ENCODE results near the gene SLC16A7. TPM values are rescaled to one million over a fixed set of nuclear protein-coding genes. Genes with fewer than 3 reads are reported as not detected.

The SLC16A7 gene
- total RNA-seq, 1 donor from 2014 or later = 10.0 TPM

DNA sequence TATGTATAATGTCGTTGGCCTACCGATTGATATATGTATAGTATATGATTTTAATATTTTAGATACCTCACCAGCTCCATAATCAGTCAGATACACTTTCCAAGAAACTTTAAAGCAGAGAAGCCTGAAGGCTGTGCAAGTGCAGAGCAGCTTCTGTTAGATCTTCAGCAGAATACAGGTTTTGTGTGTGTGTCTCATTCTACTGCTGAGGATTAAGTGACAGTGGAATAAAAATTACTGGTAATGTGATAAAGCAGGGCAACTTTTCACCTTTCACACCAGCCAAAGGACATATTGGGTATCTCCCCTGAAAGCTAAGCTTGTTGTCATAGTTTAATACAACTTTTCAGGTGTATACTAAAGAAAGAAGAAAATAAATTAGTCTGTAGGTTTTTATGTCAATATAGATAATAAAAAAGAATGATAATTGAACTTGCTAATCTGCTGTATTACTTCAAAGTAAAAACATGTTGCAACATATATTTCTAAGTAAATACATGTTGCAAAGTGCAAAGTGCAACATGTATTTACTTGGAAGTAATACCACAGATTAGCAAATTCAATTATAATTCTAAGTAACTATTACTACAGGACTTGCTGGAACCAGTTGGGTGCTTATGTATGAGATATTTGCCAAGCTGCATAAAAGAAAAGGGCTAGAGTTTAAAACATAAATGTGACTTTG, 128.3 kb downstream of the SLC16A7 start:
- TF ChIP-seq, protein P1, sequence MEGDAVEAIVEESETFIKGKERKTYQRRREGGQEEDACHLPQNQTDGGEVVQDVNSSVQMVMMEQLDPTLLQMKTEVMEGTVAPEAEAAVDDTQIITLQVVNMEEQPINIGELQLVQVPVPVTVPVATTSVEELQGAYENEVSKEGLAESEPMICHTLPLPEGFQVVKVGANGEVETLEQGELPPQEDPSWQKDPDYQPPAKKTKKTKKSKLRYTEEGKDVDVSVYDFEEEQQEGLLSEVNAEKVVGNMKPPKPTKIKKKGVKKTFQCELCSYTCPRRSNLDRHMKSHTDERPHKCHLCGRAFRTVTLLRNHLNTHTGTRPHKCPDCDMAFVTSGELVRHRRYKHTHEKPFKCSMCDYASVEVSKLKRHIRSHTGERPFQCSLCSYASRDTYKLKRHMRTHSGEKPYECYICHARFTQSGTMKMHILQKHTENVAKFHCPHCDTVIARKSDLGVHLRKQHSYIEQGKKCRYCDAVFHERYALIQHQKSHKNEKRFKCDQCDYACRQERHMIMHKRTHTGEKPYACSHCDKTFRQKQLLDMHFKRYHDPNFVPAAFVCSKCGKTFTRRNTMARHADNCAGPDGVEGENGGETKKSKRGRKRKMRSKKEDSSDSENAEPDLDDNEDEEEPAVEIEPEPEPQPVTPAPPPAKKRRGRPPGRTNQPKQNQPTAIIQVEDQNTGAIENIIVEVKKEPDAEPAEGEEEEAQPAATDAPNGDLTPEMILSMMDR (IDR thresholded peaks at IDR 0.05; ENCODE audit: insufficient read depth, low read length, severe bottlenecking) = no peak
- H3K4me3 ChIP-seq (ENCODE audit: low read depth, low read length) = no peak overlapping the region
- DNase-seq (ENCODE audit: low read depth) (peak; percentile 76), FAIRE-seq (no peak)
- no peaks in the 10 kb centered on the region for H3K36me3 ChIP-seq (ENCODE audit: control insufficient read depth, insufficient read depth, low read length)
- H3K27me3 ChIP-seq (ENCODE audit: control insufficient read depth, insufficient read depth, low read length) = no peaks in the 10 kb centered on the region

DNA sequence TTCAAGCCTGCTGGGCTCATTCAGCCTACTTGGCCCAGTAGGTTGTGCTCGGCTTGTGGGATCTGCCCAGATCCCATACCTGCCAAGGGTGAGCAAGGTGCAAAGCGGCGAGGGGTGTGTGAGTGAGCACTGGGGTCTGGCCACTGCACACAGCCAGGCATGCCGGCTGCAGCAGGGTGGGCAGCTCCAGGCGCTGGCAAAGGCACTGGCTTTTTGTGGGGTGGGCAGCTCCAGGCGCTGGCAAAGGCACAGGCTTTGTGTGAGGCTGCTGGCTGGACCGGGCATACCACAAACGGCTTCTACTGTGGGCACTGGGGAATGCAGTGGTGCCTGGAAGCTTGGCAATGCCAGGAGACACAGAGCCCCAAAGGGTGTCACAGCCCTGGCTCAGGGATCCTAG, 137.4 kb downstream of the SLC16A7 start:
- H3K27me3 ChIP-seq (ENCODE audit: control insufficient read depth, insufficient read depth, low read length) = no peaks in the 10 kb centered on the region
- no peak for FAIRE-seq

DNA sequence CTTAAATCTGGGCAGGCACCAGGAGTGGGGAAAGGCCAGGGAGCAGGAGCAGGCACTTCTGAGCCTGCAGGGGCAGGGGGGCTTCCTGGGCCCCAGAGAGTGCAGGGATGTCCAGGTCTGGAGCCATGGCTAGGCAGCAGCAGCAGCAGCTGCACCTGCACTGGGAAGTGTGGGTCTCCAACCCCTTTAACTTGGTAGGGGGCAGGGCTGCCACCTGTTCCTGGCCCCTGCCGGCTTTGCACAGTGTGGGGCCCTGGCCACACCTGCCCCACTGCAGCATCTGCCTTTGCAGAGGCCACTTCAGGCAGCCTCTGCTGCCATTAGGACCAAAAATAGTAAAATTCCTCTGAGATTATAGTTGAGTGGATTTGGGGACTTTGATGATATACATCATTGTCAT, 138.5 kb downstream of the SLC16A7 start:
- TF ChIP-seq, protein P1 (IDR thresholded peaks at IDR 0.05; ENCODE audit: insufficient read depth, low read length, severe bottlenecking) = no peak
- H3K27me3 ChIP-seq (ENCODE audit: control insufficient read depth, insufficient read depth, low read length) = no peaks in the 10 kb centered on the region
- FAIRE-seq = no peak
- no peak overlapping the region for H3K4me3 ChIP-seq (ENCODE audit: low read depth, low read length)
- DNase-seq (ENCODE audit: low read depth) = no peak
- H3K36me3 ChIP-seq (ENCODE audit: control insufficient read depth, insufficient read depth, low read length) = no peaks in the 10 kb centered on the region

More for the DNA sequence above, 137.4 kb downstream of the SLC16A7 start:
- H3K4me3 ChIP-seq (ENCODE audit: low read depth, low read length) = no peak overlapping the region
- TF ChIP-seq, protein P1 (IDR thresholded peaks at IDR 0.05; ENCODE audit: insufficient read depth, low read length, severe bottlenecking) = no peak
- no peaks in the 10 kb centered on the region for H3K36me3 ChIP-seq (ENCODE audit: control insufficient read depth, insufficient read depth, low read length)
- no peak for DNase-seq (ENCODE audit: low read depth)

DNA sequence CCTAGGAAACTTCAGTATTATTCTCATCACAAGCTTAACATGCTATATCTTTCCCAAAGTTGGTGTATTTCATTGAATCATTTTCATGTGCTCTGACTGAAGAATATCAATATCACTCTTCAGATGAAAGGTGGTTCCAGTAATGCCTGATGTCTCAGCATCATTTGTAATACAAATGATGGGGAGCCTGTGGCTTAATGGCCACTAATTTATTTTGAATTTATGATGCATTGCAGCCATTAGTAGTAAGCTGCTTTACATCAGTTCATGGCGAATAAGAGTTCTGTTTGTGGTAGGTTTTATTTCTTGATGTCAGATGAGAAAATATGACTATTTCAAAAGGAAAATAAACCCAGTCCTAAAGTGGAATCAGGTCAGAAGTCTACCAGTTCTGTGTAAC, 139.4 kb downstream of the SLC16A7 start:
- TF ChIP-seq, protein P1 (IDR thresholded peaks at IDR 0.05; ENCODE audit: insufficient read depth, low read length, severe bottlenecking) = no peak
- Histone ChIP-seq H3K4me3 (ENCODE audit: low read depth, low read length) (no peak overlapping the region), H3K27me3 (ENCODE audit: control insufficient read depth, insufficient read depth, low read length) (no peaks in the 10 kb centered on the region), H3K36me3 (ENCODE audit: control insufficient read depth, insufficient read depth, low read length) (no peaks in the 10 kb centered on the region)
- no peak for FAIRE-seq
- no peak for DNase-seq (ENCODE audit: low read depth)

DNA sequence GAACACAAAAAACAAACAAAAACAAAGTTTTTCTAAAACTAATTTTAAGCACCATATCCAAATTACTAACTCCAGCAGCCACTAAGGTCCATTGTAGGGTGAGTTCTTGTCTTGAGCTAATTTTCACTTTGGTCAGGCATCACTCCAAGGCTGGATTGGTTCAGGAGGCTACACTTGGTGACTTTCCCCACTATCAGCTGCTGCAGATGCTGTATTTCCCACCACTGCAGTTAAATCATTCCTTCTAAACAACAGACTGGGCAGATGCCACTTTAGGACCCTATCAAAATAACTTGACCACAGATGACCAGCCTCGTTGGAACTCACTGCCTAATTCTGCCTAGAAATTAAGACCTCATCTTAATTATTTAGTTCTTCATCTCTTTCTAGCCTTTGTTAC, 140.5 kb downstream of the SLC16A7 start:
- H3K4me3 ChIP-seq (ENCODE audit: low read depth, low read length) = no peak overlapping the region
- no peaks in the 10 kb centered on the region for H3K36me3 ChIP-seq (ENCODE audit: control insufficient read depth, insufficient read depth, low read length)
- DNase-seq (ENCODE audit: low read depth) = no peak
- TF ChIP-seq, protein P1 (IDR thresholded peaks at IDR 0.05; ENCODE audit: insufficient read depth, low read length, severe bottlenecking) = no peak
- no peaks in the 10 kb centered on the region for H3K27me3 ChIP-seq (ENCODE audit: control insufficient read depth, insufficient read depth, low read length)
- FAIRE-seq = no peak

DNA sequence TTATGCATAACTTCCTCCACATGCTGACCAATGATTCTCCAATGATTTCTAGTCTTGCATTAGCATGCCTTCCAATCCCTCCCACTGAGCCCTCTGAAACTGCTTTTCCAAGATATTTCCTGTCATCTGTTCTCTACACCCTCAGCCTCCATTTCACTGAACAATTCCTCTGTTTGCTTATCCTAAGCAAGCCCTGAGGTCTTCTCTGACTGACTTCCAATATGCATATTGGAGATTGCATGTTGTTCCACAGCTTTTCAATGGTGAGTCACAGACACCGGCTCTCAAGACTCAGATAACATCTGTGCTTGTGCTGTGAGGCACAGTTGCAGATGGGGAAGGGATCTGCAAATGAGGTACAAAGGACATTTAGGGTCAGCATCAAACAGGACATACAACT, 141.0 kb downstream of the SLC16A7 start:
- peak; percentile 79 for FAIRE-seq
- DNase-seq (ENCODE audit: low read depth) = peak; percentile 77
- TF ChIP-seq, protein P1 (IDR thresholded peaks at IDR 0.05; ENCODE audit: insufficient read depth, low read length, severe bottlenecking) = no peak
- Histone ChIP-seq H3K4me3 (ENCODE audit: low read depth, low read length) (no peak overlapping the region), H3K27me3 (ENCODE audit: control insufficient read depth, insufficient read depth, low read length) (no peaks in the 10 kb centered on the region), H3K36me3 (ENCODE audit: control insufficient read depth, insufficient read depth, low read length) (no peaks in the 10 kb centered on the region)

Measured in bronchial epithelial cell (primary cell).